HG02759 (cell line): ENCODE data around the gene ZNF69.
A peak's percentile ranks its signal among the peaks of the same experiment; 100 is the strongest.
"Not testable (repeated sequence)": the region's sequence is repeated elsewhere in the genome, so short reads cannot be mapped to it uniquely, and the experiment has no call there.

Source experiments
- ATAC-seq: cut with Tn5 transposase; IDR thresholded peaks from one replicate; pipeline ENCODE4 v1.9.1; 2021; ENCODE audit warnings: mild to moderate bottlenecking, moderate library complexity; ENCODE audit not compliant: unreplicated experiment

ZNF69 gene

GRCh38 chr19:11887611-11888531, at the start of gene ZNF69:
ZNF69 (plus strand) TSS chr19:11887782; CDS start chr19:11887924, 142 bp downstream.
- ATAC-seq, result peak; percentile 67

- ATAC-seq, result no peak
Measured at GRCh38 chr19:11843722-11844121, 43.9 kb upstream of the ZNF69 start.

GRCh38 chr19:11847615-11848014, 40.0 kb upstream of the ZNF69 start:
- not testable (repeated sequence) for ATAC-seq

- no peak for ATAC-seq
Measured at GRCh38 chr19:11848200-11848593, 39.4 kb upstream of the ZNF69 start.

GRCh38 chr19:11848594-11849469, 38.8 kb upstream of the ZNF69 start, which contains the start of gene ZNF439:
ZNF439 (plus strand) TSS chr19:11848726; CDS start chr19:11848868, 142 bp downstream.
- ATAC-seq, result peak; percentile 93

GRCh38 chr19:11850289-11850688, 37.3 kb upstream of the ZNF69 start:
- not testable (repeated sequence) for ATAC-seq

- no peak for ATAC-seq
Measured at GRCh38 chr19:11853358-11853757, 34.2 kb upstream of the ZNF69 start.

- no peak for ATAC-seq
Measured at GRCh38 chr19:11856596-11857250, 30.9 kb upstream of the ZNF69 start.

- no peak for ATAC-seq
Measured at GRCh38 chr19:11860721-11861120, 26.9 kb upstream of the ZNF69 start.

GRCh38 chr19:11861301-11861700, 26.3 kb upstream of the ZNF69 start:
- no peak for ATAC-seq

GRCh38 chr19:11867766-11868165, 19.8 kb upstream of the ZNF69 start:
- ATAC-seq, result not testable (repeated sequence)

GRCh38 chr19:11868188-11868587, 19.4 kb upstream of the ZNF69 start:
- no peak for ATAC-seq

- ATAC-seq, result no peak
Measured at GRCh38 chr19:11872624-11873023, 15.0 kb upstream of the ZNF69 start.

- ATAC-seq, result no peak
Measured at GRCh38 chr19:11873762-11874161, 13.8 kb upstream of the ZNF69 start.

GRCh38 chr19:11879687-11880266, 7.8 kb upstream of the ZNF69 start:
- ATAC-seq, result not testable (repeated sequence)

- ATAC-seq, result no peak
Measured at GRCh38 chr19:11880598-11880997, 7.0 kb upstream of the ZNF69 start.

- ATAC-seq, result no peak
Measured at GRCh38 chr19:11881151-11881800, 6.3 kb upstream of the ZNF69 start.

GRCh38 chr19:11882606-11883005, 5.0 kb upstream of the ZNF69 start:
- no peak for ATAC-seq

GRCh38 chr19:11887234-11887610, 360 bp upstream of the ZNF69 start:
- ATAC-seq, result peak; percentile 13

- ATAC-seq, result not testable (repeated sequence)
Measured at GRCh38 chr19:11889901-11890300, 2.3 kb downstream of the ZNF69 start.
